H1 (cell line): ENCODE measurements around the gene RPTOR. TPM values are rescaled to one million over a fixed set of nuclear protein-coding genes. Genes with fewer than 3 reads are reported as not detected.

Experiments used
- polyA plus RNA-seq, 7 experiments: library from polyadenylated mRNA; depleted of rRNA in 3 of 7; stranded (reverse) in 5 of 7; unstranded in 2 of 7; fragments of >200 nt in 5 of 7; fragments of 200-250 nt in 2 of 7; gene quantifications; 1 replicate in 5 of 7; 2 replicates in 1 of 7; 4 replicates in 1 of 7; pipeline versions ENCODE4 v1.2.1 to v1.2.3, GENCODE V29; 2011 to 2013; ENCODE audit warnings: missing spikeins in 2 of 7, mixed read lengths in 2 of 7
- small RNA-seq: library from polyadenylated mRNA; stranded (forward); fragments of <200 nt; extraction: miRNeasy Mini kit (QIAGEN cat#:217004); gene quantifications from one replicate; pipeline ENCODE3, GENCODE V24; 2013; ENCODE audit not compliant: insufficient read depth
- total RNA-seq: library from RNA; stranded (reverse); fragmentation: NEBNext Ultra II Directional; extraction: Animal tissue kit (Norgen Biotek cat#: 25700); gene quantifications from 2 replicates; pipeline ENCODE4 v1.2.1, GENCODE V29; 2021

RPTOR gene
- total and polyA plus RNA-seq, 2 of the 8 experiments (the other 6 are each of a cell fraction or from before 2014, with no cell fraction given): 6.9 to 28.7 TPM

Small RNAs within 50 kb of the gene (small RNA-seq; reads per million reads assigned to genes)
- gene AC120024.2 (not detected), gene AC120024.3 (not detected)

Other genes with a start within 250 kb of the RPTOR start
- gene ENDOV, start 129.7 kb upstream of the RPTOR start, total RNA-seq: 10.5 and 10.6 TPM in 2 replicates
- 13.3 and 19.4 TPM in 2 replicates for gene ENDOV, start 129.7 kb upstream of the RPTOR start, polyA plus RNA-seq (2011; rRNA removed)
- gene NPTX1, start 68.2 kb upstream of the RPTOR start, total RNA-seq: 12.0 and 14.8 TPM in 2 replicates
- gene NPTX1, start 68.2 kb upstream of the RPTOR start, polyA plus RNA-seq (2011; rRNA removed): 17.9 and 35.0 TPM in 2 replicates